Panc1 (cell line): Measurements from ENCODE around the gene FCN1. TPM values are rescaled to one million over a fixed set of nuclear protein-coding genes. Genes with fewer than 3 reads are reported as not detected.

Experiments
- ATAC-seq: fragments of 200-7000 bp; cut with Tn5 transposase; 2 replicates; pipeline ENCODE4 v1.9.1; 2020; ENCODE audit warnings: mild to moderate bottlenecking, moderate library complexity
- BruUV-seq: library from RNA; stranded (reverse); fragments of 400-500 nt; replicated peaks from 2 replicates; lab custom pipeline; 2021; lab: Mats Ljungman, UMichigan
- CTCF ChIA-PET: fragments of 300-600 bp; sonication (Branson Sonifier 250); formaldehyde crosslinking; loops from one replicate; lab custom pipeline; 2022; ENCODE audit warnings: antibody characterized with exemption; lab: Charles Lee
- POLR2A ChIA-PET: fragments of 300-600 bp; sonication (Branson Sonifier 250); formaldehyde crosslinking; loops from one replicate; lab custom pipeline; 2022; ENCODE audit warnings: antibody characterized with exemption; lab: Charles Lee
- DNase-seq: peaks from one replicate; pipeline ENCODE4 v3.0.0-alpha.2; 2010; ENCODE audit warnings: low read depth, low spot score
- H3K27ac ChIP-seq: 2 replicates; pipeline ENCODE4 v1.5.1; 2011; ENCODE audit warnings: mild to moderate bottlenecking, low read length, inconsistent platforms
- H3K27me3 ChIP-seq: fragments of 200-500 bp; sonication (Bioruptor generic); 2 replicates; pipeline ENCODE4 v1.6.0; 2014; ENCODE audit warnings: low read length, inconsistent platforms; ENCODE audit not compliant: control insufficient read depth, insufficient read depth
- H3K36me3 ChIP-seq: fragments of 200-500 bp; sonication (Bioruptor generic); 2 replicates; pipeline ENCODE4 v1.5.1; 2014; ENCODE audit warnings: inconsistent platforms, mild to moderate bottlenecking, low read length, moderate library complexity; ENCODE audit not compliant: control insufficient read depth, insufficient read depth
- H3K4me1 ChIP-seq: 2 replicates; pipeline ENCODE4 v1.5.1; 2011; ENCODE audit warnings: inconsistent platforms, mild to moderate bottlenecking, low read length, moderate library complexity; ENCODE audit not compliant: control insufficient read depth, insufficient read depth
- H3K4me3 ChIP-seq, 2 experiments: 2 replicates each; pipeline ENCODE4 v1.5.1; 2011 to 2012; ENCODE audit warnings: low read depth in 2 of 2, low read length in 2 of 2, mild to moderate bottlenecking in 2 of 2, inconsistent platforms in 1 of 2, moderate library complexity in 1 of 2
- H3K9me3 ChIP-seq: fragments of 200-500 bp; sonication (Bioruptor generic); 2 replicates; pipeline ENCODE4 v1.5.1; 2014; ENCODE audit warnings: low read depth, mild to moderate bottlenecking, inconsistent platforms, low read length, moderate library complexity; ENCODE audit not compliant: control insufficient read depth, insufficient read depth
- POLR2AphosphoS5 ChIP-seq: IDR thresholded peaks from 2 replicates; pipeline ENCODE4 v1.6.1; 2012; ENCODE audit warnings: mild to moderate bottlenecking, low read depth, low read length, moderate library complexity
- REST ChIP-seq, 2 experiments: IDR thresholded peaks; 2 replicates each; pipeline ENCODE4 v1.6.1; 2011 to 2012; ENCODE audit warnings: low read depth in 2 of 2, control low read depth in 1 of 2, low read length in 1 of 2, mild to moderate bottlenecking in 1 of 2, moderate library complexity in 1 of 2; ENCODE audit not compliant: insufficient read depth in 1 of 2
- SIN3A ChIP-seq: IDR thresholded peaks from 2 replicates; pipeline ENCODE4 v1.6.1; 2012; ENCODE audit warnings: low read depth, mild to moderate bottlenecking, low read length, moderate library complexity, borderline replicate concordance; ENCODE audit not compliant: insufficient read depth
- TCF7L2 ChIP-seq: IDR thresholded peaks from 2 replicates; pipeline ENCODE4 v1.6.1; 2011; ENCODE audit warnings: mild to moderate bottlenecking, low read depth, low read length, inconsistent platforms
- in situ Hi-C: cut with HindIII; loops from 2 replicates; pipeline ENCODE4 v1.10.0; 2016; ENCODE audit warnings: low sequenced_read_pairs, low pct_unique_long_range_greater_than_20kb
- intact Hi-C: fragments of 100-400 bp; cut with micrococcal nuclease; formaldehyde crosslinking; loops from one replicate; pipeline ENCODE4 v1.10.0; 2022; ENCODE audit not compliant: unreplicated experiment
- total RNA-seq: library from RNA; stranded (reverse); gene quantifications from one replicate; pipeline ENCODE4 v1.2.1, GENCODE V29; 2021; ENCODE audit not compliant: unreplicated experiment
- TF ChIP-seq, protein P1 (sequence below): fragments of 450-650 bp; IDR thresholded peaks from 2 replicates; pipeline ENCODE4 v1.5.1; 2017; ENCODE audit warnings: mild to moderate bottlenecking

Gene FCN1
- total RNA-seq, 1 experiment from 2014 or later = not detected

DNA sequence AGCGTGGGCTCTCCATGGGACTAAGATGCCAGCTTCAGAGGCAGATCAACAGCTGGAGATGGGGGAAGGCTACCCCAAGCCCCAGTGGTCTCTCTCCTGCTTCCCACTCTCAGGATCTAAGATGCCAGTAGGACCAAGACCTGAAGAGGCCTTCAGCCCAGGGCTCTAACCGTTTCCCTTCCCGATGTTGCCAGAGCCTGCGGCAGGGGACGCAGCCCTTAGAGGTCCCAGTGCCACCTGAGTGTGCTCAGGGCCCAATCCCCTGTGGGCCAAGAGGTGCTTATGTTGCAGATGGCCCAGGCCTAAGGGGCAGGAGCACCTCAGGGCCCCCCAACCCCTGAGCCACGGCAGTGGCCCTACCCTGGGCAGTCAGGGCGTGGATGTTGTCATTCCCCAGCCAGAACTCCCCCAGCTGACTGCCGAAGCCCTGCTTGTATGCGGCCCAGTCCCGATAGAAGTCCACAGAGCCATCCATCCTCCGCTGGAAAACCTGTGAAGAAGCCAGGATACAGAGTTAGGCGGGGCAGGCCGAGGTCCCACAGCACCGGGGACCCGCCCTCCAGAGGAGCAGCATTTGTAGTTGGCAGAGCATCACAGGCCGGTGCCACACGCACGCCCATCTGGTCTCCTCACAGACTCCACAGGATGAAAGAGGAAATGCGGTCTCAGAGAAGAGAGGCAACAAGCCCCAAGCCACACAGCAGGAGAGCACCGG lies 5.4 kb downstream of the FCN1 start:
- no peak overlapping the region for H3K4me3 ChIP-seq
- in situ Hi-C loops = no loop called here
- CTCF ChIA-PET = no interaction called here
- no peaks in the 10 kb centered on the region for H3K36me3 ChIP-seq
- no peaks in the 10 kb centered on the region for H3K4me1 ChIP-seq
- TF ChIP-seq, protein P1, sequence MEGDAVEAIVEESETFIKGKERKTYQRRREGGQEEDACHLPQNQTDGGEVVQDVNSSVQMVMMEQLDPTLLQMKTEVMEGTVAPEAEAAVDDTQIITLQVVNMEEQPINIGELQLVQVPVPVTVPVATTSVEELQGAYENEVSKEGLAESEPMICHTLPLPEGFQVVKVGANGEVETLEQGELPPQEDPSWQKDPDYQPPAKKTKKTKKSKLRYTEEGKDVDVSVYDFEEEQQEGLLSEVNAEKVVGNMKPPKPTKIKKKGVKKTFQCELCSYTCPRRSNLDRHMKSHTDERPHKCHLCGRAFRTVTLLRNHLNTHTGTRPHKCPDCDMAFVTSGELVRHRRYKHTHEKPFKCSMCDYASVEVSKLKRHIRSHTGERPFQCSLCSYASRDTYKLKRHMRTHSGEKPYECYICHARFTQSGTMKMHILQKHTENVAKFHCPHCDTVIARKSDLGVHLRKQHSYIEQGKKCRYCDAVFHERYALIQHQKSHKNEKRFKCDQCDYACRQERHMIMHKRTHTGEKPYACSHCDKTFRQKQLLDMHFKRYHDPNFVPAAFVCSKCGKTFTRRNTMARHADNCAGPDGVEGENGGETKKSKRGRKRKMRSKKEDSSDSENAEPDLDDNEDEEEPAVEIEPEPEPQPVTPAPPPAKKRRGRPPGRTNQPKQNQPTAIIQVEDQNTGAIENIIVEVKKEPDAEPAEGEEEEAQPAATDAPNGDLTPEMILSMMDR = no peak
- TF ChIP-seq TCF7L2 = no peak
- TF ChIP-seq REST (IDR thresholded peaks at IDR 0.05; ENCODE audit: insufficient read depth in 1 of 2, low read depth in 2 of 2, low read length in 1 of 2) = no peak
- no peak for TF ChIP-seq POLR2AphosphoS5
- TF ChIP-seq SIN3A = no peak
- DNase-seq (no peak), ATAC-seq (no peak)
- H3K27ac ChIP-seq = no peak overlapping the region
- no peaks in the 10 kb centered on the region for H3K9me3 ChIP-seq
- intact Hi-C loops = no loop called here
- H3K27me3 ChIP-seq = no peaks in the 10 kb centered on the region
- POLR2A ChIA-PET = no interaction called here
- no TSS peak for BruUV-seq

DNA sequence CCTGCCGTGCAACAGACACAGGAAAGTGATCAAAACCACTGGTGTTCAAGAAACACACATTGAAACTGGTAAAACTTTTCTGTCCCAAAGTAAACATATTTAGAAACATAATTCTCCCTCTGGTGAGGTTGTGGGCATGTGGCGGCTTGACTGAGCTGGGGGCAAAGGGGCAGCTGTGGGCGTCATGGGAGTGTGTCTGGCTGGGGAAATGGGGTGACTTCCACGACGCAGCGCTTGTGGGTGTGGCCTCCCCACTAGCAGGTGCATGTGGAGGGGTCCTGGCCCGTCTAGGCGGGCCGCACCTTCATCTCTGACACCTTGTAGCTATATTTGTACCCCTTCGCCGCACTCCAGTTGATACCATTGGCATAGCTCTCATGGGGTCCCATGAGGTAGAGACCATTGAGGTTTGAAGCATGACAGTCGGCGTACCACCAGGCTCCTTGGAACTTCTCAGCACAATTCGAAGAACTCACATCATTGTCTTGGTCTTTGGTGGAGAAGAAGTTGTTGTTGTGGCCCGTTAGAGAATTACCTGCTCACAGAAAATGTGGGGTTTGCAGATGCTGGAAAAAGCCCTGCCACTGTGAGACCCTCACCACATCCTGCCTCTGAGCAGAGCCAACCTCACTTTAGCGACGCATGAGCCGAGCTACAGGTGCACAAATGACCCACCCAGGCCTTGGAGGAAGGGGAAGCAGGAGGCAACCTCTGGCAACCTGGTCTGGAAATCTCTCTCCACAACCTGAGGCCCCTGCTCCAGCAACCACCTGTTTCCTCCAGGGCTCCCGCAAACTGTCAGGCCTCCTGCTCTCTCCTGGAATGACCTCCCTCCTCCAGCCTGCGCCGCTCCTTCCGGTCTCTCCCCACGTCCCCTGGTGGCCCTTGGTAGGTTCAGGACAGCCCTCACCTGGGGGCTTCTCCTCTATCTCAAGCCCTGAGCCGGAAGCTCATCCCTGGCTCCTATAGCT lies 7.9 kb downstream of the FCN1 start:
- ATAC-seq (no peak), DNase-seq (no peak)
- ChIA-PET CTCF (no interaction called here), POLR2A (no interaction called here)
- TF ChIP-seq, protein P1 = no peak
- TF ChIP-seq TCF7L2 (no peak), POLR2AphosphoS5 (no peak), REST (IDR thresholded peaks at IDR 0.05; ENCODE audit: insufficient read depth in 1 of 2, low read depth in 2 of 2, low read length in 1 of 2) (no peak), SIN3A (no peak)
- no peaks in the 10 kb centered on the region for H3K4me1 ChIP-seq
- no peaks in the 10 kb centered on the region for H3K27me3 ChIP-seq
- in situ Hi-C loops = no loop called here
- intact Hi-C loops = no loop called here
- no peak overlapping the region for H3K4me3 ChIP-seq
- H3K9me3 ChIP-seq = no peaks in the 10 kb centered on the region
- no TSS peak for BruUV-seq
- H3K36me3 ChIP-seq = no peaks in the 10 kb centered on the region
- H3K27ac ChIP-seq = no peak overlapping the region
